Stimulated activated CD4-positive, alpha-beta T cell treated with anti-CD3 and anti-CD28 coated beads, TNF-alpha, amount 100 ng/mL, for 48 hours (primary cell): ENCODE data around the gene IGSF6.

ENCODE experiments used
- DNase-seq, 3 donors: peaks; one replicate each; pipeline ENCODE4 v3.0.0-alpha.2; 2020; ENCODE audit warnings: low read depth in 3 of 3

IGSF6 gene

DNA sequence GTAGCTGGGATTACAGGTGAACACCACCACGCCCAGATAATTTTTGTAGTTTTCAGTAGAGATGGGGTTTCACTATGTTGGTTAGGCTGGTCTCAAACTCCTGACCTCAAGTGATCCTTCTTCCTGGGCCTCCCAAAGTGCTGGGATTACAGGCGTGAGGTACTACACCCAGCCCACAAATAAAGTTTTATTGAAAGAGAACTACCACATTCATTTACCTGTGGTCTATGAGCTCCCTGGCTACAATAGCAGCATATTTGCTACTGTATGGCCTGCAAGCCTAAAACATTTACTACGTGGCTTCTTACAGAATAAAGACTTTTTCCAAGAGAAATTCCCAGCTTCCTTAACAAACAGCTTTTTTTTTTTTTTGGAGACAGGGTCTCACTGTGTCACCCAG is 49.6 kb downstream of the IGSF6 start:
- no peak for DNase-seq

DNA sequence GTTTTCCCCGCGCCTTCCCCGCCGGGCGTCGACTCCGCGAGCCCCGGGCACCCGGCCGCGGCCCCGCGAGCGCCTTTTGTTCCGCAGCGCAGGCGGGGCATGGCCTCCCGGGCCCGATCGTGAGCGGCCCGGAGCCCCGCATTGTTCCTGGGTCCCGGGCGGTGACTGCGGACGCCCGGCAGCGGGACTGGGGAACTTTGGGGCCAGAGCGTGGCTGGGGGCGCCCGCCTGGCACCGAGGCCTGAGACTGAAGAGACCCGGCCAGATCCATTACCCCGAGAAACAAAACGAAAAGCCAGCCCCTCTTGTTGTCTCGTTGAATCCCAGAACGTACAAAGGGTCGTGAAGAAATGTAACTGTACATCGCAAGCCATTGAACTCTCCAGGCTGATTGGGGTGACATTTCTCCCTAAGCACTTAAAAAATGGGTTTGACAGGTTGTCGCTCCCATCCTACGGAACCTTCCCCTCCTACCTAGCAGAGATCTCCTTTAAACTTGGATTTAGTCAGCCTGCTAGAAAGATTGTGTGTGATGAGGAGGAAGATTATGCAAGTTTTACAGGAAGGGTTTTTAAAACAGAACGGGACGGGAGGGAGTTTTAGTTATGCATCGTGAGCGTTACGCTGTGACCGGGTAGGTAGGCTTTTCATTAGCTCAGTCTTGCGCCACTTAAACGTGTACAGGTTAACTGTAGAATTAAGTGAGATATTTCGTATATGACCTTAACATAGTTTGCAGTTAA is 52.2 kb downstream of the IGSF6 start:
- DNase-seq: peak in 1 of 3 donors; percentile 9

DNA sequence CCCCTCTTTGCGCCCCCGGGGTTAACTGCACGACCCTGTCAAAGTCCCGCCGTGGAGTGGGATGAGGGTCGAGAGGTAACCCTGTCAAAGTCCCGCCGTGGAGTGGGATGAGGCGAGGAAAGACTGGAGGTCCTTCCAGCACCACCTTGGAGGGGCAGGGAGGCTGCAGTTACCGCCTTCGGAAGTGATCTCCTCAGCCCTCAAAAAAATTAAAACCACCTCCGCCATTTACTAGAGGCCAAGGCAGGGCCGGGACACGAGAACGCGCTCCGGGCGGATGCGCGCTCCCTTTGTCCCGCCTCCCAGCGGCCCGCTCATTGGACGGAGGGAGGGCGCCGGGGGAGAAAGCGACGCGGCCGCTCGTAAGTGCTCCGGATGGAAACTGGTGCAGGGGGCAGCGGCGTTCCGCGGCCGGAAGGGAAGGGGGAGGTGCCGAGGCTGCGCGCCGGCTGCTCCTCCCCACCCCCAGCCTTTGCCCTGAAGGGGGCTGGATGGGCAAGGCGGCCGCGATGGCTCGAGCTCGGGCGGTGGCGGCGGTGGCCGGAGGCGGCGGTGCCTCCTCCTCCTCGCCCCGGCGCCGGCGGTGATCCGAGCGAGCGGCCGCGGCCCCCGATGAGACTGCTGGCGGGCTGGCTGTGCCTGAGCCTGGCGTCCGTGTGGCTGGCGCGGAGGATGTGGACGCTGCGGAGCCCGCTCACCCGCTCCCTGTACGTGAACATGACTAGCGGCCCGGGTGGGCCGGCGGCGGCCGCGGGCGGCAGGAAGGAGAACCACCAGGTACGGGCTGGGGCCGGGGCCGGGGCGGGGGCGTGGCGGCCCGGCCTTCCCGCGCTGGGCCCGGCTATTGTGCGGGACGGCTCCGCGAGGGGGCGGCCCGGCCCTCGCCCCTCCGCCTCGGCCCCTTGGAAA is 53.0 kb downstream of the IGSF6 start, which contains the start of gene METTL9:
TSS of gene METTL9 (plus strand) at position 456 of the 909 bp plus-strand sequence. CDS start at position 613, 157 bp downstream.
- peak; percentile 85 to 90 (median 88) for DNase-seq

DNA sequence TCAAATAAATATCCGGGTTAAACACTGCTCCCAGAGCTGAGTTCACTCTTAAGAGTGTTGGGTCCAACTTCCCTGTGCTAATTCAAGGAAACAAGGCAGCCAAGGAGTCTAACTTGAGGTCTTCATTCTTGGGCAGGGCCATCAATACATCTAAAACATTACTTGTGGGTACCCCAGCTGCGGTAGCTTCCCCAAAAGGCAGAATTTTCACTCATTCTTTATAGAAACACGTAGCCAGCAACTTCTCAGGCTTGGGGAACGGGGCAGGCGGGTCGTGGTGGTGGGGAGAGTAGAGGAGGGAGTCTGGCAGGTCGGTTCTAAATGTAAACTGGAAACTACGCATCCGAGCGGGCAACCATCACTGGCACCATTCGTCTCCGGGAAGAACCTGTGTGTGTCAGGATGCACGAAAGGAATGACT is 53.7 kb downstream of the IGSF6 start:
- peak in 1 of 3 donors; percentile 13 for DNase-seq

DNA sequence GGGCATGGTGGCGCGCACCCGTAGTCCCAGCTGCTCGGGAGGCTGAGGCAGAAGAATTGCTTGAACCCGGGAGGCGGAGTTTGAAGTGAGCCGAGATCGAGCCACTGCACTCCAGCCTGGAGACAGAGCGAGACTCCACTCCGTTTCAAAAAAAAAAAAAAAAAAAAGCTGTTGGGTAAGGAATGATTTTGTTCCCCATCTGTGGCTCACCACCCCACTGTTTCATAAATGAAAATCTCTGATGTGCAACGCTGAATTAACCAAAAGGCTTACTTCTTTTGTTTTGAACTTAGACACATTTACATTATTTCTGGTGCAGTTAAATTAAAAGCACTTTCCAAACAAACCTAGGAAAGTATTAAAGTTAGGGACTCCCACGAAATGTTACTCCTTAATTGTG is 54.2 kb downstream of the IGSF6 start:
- DNase-seq: no peak

DNA sequence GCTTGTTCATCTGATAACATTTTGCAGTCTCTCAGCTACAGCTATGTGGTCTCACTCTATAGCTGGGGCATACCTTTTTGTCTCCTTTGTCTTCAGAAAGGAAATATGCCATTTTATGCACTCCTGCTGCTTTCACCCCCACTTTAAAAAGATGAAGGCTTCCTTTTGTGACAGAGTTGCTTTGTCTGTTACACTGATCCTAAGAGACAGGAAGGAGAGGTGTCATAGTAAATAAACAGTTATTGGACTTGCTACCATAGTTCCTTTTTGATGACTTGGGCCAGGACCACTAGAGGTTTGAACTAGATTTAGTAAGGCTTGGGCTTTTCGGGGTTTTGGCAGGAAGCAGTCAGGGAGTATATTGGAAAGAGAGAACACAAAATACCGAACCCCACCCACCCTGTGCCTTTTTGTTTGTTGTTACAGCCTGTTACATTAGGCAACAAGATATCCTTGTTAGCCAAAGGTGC is 54.8 kb downstream of the IGSF6 start:
- no peak for DNase-seq

DNA sequence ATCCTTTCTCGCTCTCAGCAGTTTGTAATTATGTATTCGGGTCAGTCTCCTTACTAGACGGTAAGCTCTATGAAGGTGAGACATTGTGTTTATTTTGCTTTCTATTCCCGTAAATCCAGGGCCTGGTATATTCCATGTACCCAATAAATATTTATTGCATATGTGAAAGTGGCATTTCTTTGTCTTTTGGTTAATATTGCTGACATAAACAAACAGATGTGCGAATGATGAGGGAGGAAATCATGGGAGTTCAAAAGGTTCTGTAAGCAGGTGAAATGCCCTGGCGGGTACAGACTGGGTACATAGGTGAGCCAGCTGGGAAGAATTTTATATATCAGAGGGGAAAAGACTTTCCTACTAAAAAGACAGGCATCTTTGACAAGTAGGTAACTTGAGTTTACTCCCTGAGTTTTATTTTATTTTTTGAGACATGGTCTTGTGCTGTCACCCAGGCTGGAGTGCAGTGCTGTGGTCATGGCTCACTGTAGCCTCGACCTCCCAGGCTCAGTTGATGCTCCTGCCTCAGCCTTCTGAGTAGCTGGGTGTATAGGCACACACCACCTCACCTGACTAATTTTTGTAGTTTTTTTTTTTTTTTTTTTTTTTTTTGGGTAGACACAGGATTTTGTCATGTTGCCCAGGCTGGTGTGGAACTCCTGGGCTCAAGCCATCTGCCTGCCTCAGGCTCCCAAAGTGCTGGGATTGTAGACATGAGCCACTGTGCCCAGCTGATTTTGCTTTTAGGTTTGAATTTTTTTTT is 58.7 kb downstream of the IGSF6 start:
- DNase-seq: no peak

DNA sequence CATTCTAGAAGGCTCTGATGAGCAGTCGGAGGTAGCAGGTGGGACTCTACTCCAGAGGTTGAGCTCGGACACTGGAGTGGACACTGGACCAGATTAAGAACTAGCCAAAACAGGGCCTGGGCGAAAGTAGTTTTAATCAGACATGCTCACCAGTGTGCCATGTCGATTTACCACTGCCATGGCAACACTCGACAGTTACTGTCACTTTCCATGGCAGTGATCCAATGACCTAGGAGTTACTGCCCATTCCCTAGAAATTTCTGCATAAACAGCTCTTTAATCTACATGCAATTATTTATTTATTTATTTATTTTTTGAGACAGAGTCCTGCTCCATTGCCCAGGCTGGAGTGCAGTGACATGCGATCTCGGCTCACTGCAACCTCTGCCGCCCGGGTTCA is 60.2 kb downstream of the IGSF6 start:
- DNase-seq: no peak

DNA sequence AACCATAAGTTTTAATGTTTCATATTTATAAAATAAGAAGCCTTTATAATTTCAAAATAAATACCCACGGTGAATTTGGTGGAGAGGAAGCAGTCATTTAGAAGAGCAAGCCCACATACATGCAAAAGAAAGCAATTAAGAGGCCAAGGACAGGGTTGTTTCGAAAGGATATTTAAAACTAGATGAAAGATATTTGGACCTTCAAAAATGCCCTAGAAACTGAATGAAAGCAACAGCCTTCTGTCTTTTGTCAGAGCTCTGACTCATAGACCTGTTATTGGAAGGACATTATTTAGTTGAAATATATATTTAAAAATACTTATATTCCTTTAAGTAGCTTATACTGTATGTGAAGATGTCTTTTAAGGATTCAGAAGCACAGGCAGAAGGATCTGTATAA is 61.6 kb downstream of the IGSF6 start:
- DNase-seq: no peak

DNA sequence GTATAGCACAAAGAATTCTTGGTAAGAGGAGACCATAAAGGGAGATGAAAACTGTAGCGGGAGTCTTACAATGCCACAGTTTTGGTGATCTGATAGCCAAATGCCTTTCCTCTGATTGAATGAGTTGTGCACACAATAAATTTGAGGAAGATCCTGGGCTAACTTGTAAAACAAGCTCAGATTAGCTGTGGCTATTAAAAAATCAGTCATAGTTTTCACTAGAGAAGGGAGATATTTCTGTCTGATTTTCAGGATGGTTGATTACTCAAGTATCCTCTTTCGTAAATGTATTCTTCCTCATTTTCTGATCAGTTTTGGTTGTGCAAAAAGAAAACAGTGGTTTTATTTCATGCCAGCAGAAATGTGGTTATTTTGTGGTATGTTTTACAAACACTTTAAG is 62.1 kb downstream of the IGSF6 start:
- DNase-seq: no peak

DNA sequence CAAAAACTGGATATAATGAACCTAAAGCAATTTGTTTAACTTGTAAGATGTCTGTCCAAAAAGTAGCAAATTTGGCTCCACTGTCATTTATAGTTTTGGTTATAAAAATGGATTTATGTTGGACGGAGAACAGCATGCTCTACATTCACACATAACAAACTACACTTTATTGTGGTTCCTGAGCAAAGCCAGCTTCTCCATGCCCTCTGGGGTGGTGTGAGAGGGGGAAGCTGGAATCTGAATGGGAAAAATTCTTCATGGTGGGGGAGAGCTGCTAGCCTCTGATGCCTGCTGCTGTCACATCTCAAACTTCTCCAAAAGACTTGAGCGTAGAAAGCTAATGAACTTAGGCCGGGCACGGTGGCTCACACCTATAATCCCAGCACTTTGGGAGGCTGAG is 62.9 kb downstream of the IGSF6 start:
- no peak for DNase-seq
